ENCODE results near the gene CELF3.

GRCh38 chr1:151655371-151655770, 61.2 kb downstream of the CELF3 start:
- TF ChIP-seq, protein P1, sequence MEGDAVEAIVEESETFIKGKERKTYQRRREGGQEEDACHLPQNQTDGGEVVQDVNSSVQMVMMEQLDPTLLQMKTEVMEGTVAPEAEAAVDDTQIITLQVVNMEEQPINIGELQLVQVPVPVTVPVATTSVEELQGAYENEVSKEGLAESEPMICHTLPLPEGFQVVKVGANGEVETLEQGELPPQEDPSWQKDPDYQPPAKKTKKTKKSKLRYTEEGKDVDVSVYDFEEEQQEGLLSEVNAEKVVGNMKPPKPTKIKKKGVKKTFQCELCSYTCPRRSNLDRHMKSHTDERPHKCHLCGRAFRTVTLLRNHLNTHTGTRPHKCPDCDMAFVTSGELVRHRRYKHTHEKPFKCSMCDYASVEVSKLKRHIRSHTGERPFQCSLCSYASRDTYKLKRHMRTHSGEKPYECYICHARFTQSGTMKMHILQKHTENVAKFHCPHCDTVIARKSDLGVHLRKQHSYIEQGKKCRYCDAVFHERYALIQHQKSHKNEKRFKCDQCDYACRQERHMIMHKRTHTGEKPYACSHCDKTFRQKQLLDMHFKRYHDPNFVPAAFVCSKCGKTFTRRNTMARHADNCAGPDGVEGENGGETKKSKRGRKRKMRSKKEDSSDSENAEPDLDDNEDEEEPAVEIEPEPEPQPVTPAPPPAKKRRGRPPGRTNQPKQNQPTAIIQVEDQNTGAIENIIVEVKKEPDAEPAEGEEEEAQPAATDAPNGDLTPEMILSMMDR (IDR thresholded peaks at IDR 0.05; ENCODE audit: insufficient read depth, low read length) = no peak
- no peak for TF ChIP-seq POLR2AphosphoS5 (IDR thresholded peaks at IDR 0.05; ENCODE audit: low read depth)

Measured in HL-60 (cell line).